Left lobe of liver (tissue), 2 donors: Measurements from ENCODE around the gene MRFAP1. TPM values are rescaled to one million over a fixed set of nuclear protein-coding genes. Genes with fewer than 3 reads are reported as not detected.
A peak's percentile ranks its signal among the peaks of the same experiment; 100 is the strongest.

Experiments used
- ATAC-seq: fragments of 200-7000 bp; cut with Tn5 transposase; one replicate; pipeline ENCODE4 v1.9.1; 2020; ENCODE audit warnings: mild to moderate bottlenecking, moderate library complexity
- DNase-seq: peaks from one replicate; pipeline ENCODE4 v3.0.0-alpha.2; 2020; ENCODE audit warnings: low spot score
- total RNA-seq: library from RNA; stranded (reverse); gene quantifications from one replicate; pipeline ENCODE4 v1.2.1, GENCODE V29; 2021
- donor health status: DM: no; HTN: no; CAD: no; lungs with moderate emphysema.
- donor health status: DM: no; HTN: yes; CAD: no.

The MRFAP1 gene
- 130 TPM for total RNA-seq

- ATAC-seq (peak; percentile 96), DNase-seq (peak; percentile 96)
Observed at GRCh38 chr4:6640292-6641163, at the start of gene MRFAP1. TSS of gene MRFAP1 (plus strand) at chr4:6640685. CDS start at chr4:6640863, 178 bp downstream.

GRCh38 chr4:6591313-6591712 lies 49.2 kb upstream of the MRFAP1 start:
- ATAC-seq = no peak
- DNase-seq = no peak

GRCh38 chr4:6591781-6592180 lies 48.7 kb upstream of the MRFAP1 start:
- ATAC-seq = no peak
- DNase-seq = no peak

GRCh38 chr4:6592804-6593563 lies 47.5 kb upstream of the MRFAP1 start:
- DNase-seq (no peak), ATAC-seq (no peak)

GRCh38 chr4:6594341-6594740 lies 46.1 kb upstream of the MRFAP1 start:
- DNase-seq (no peak), ATAC-seq (no peak)

GRCh38 chr4:6594826-6595355 lies 45.6 kb upstream of the MRFAP1 start:
- DNase-seq (no peak), ATAC-seq (no peak)

GRCh38 chr4:6595897-6596537 lies 44.5 kb upstream of the MRFAP1 start:
- ATAC-seq (no peak), DNase-seq (no peak)

GRCh38 chr4:6596948-6597347 lies 43.5 kb upstream of the MRFAP1 start:
- no peak for DNase-seq

GRCh38 chr4:6598127-6598526 lies 42.4 kb upstream of the MRFAP1 start:
- no peak for DNase-seq

More at GRCh38 chr4:6596948-6597347, 43.5 kb upstream of the MRFAP1 start:
- ATAC-seq = no peak

GRCh38 chr4:6598641-6599040 lies 41.8 kb upstream of the MRFAP1 start:
- DNase-seq = no peak
- ATAC-seq = no peak

More at GRCh38 chr4:6598127-6598526, 42.4 kb upstream of the MRFAP1 start:
- ATAC-seq = no peak

- DNase-seq = no peak
- ATAC-seq = no peak
Observed at GRCh38 chr4:6601661-6602250, 38.7 kb upstream of the MRFAP1 start.

GRCh38 chr4:6602289-6602688 lies 38.2 kb upstream of the MRFAP1 start:
- DNase-seq (no peak), ATAC-seq (no peak)

- ATAC-seq (no peak), DNase-seq (no peak)
Observed at GRCh38 chr4:6603128-6603527, 37.4 kb upstream of the MRFAP1 start.

GRCh38 chr4:6605114-6605513 lies 35.4 kb upstream of the MRFAP1 start:
- no peak for DNase-seq
- no peak for ATAC-seq

GRCh38 chr4:6605605-6606004 lies 34.9 kb upstream of the MRFAP1 start:
- DNase-seq (no peak), ATAC-seq (no peak)

- ATAC-seq (no peak), DNase-seq (no peak)
Observed at GRCh38 chr4:6606465-6607235, 33.8 kb upstream of the MRFAP1 start.

GRCh38 chr4:6607368-6608055 lies 33.0 kb upstream of the MRFAP1 start:
- no peak for ATAC-seq
- no peak for DNase-seq

- DNase-seq = no peak
- peak; percentile 12 for ATAC-seq
Observed at GRCh38 chr4:6608758-6609414, 31.6 kb upstream of the MRFAP1 start.
